HepG2 (cell line): Measurements from ENCODE around the gene SPAG4. TPM values are rescaled to one million over a fixed set of nuclear protein-coding genes. Genes with fewer than 3 reads are reported as not detected.

ENCODE experiments used
- ATAC-seq: fragments of 200-7000 bp; cut with Tn5 transposase; 3 replicates; pipeline ENCODE4 v1.9.1; 2020; ENCODE audit warnings: mild to moderate bottlenecking, moderate library complexity
- BruUV-seq: library from RNA; stranded (reverse); fragments of 400-500 nt; replicated peaks from 2 replicates; lab custom pipeline; 2021; lab: Mats Ljungman, UMichigan
- CTCF ChIA-PET: fragments of 300-600 bp; formaldehyde crosslinking; extraction: SDS; loops from one replicate; lab custom pipeline; 2021; ENCODE audit warnings: low total read pairs, inconsistent platforms, low intra/inter-chr PET ratio; lab: Yijun Ruan, JAX
- POLR2A ChIA-PET: fragments of 350-600 bp; sonication (Branson Sonifier 250); formaldehyde crosslinking; loops from one replicate; lab custom pipeline; 2020; ENCODE audit warnings: antibody characterized with exemption, inconsistent platforms; lab: Yijun Ruan, JAX
- DNase-seq: peaks from one replicate; pipeline ENCODE4 v3.0.0-alpha.2; 2015; ENCODE audit warnings: low spot score
- FAIRE-seq: peaks from 3 replicates; lab custom pipeline; 2011; peaks lifted over from hg19 to GRCh38; lab: Jason Lieb, UNC
- H2AFZ ChIP-seq: one replicate; pipeline ENCODE4 v1.6.1; 2011; ENCODE audit warnings: low read length, inconsistent platforms
- H3K27ac ChIP-seq: fragments of 300-600 bp; 3 replicates; pipeline ENCODE4 v1.8.0; 2011; ENCODE audit warnings: mixed run types, mild to moderate bottlenecking, mixed read lengths, low read length, inconsistent platforms; ENCODE audit not compliant: insufficient read depth; ENCODE audit errors: extremely low read length
- H3K27me3 ChIP-seq, 2 experiments: fragments of 200-600 bp in 1 of 2; 2 replicates in 1 of 2; 3 replicates in 1 of 2; pipeline versions ENCODE4 v1.6.0 to v1.8.0; 2011; ENCODE audit warnings: low read length in 2 of 2, mild to moderate bottlenecking in 2 of 2, moderate library complexity in 2 of 2, inconsistent platforms in 1 of 2; ENCODE audit not compliant: insufficient read depth in 2 of 2, control insufficient read depth in 1 of 2
- H3K36me3 ChIP-seq, 2 experiments: fragments of 200-600 bp in 1 of 2; replicated peaks in 1 of 2; 2 replicates in 1 of 2; 3 replicates in 1 of 2; pipeline versions ENCODE4 v1.5.1 to v1.8.0; 2011; ENCODE audit warnings: low read length in 2 of 2, inconsistent platforms in 1 of 2; ENCODE audit not compliant: insufficient read depth in 2 of 2, control insufficient read depth in 1 of 2
- H3K4me1 ChIP-seq: 2 replicates; pipeline ENCODE4 v1.5.1; 2012; ENCODE audit warnings: low read length, inconsistent platforms; ENCODE audit not compliant: insufficient read depth
- H3K4me2 ChIP-seq: 2 replicates; pipeline ENCODE4 v1.6.0; 2011; ENCODE audit warnings: low read depth, low read length, inconsistent platforms
- H3K4me3 ChIP-seq, 3 experiments: fragments of 200-600 bp in 1 of 3; sonication (generic), shearing (Covaris generic) in 1 of 3; replicated peaks in 1 of 3; 2 replicates each; pipeline ENCODE4 v1.5.1; 2011 to 2016; ENCODE audit warnings: low read length in 3 of 3, inconsistent platforms in 2 of 3, low read depth in 2 of 3, mild to moderate bottlenecking in 2 of 3, control low read depth in 1 of 3, mixed read lengths in 1 of 3; ENCODE audit not compliant: insufficient read depth in 1 of 3
- H3K79me2 ChIP-seq: one replicate; pipeline ENCODE4 v1.6.1; 2011; ENCODE audit warnings: low read length, inconsistent platforms; ENCODE audit not compliant: insufficient read depth
- H3K9ac ChIP-seq: 2 replicates; pipeline ENCODE4 v1.6.0; 2011; ENCODE audit warnings: mild to moderate bottlenecking, low read depth, low read length, inconsistent platforms; ENCODE audit not compliant: insufficient read depth
- H3K9me3 ChIP-seq: 2 replicates; pipeline ENCODE4 v1.5.1; 2012; ENCODE audit warnings: mild to moderate bottlenecking, low read length
- H4K20me1 ChIP-seq: 2 replicates; pipeline ENCODE4 v1.6.0; 2011; ENCODE audit warnings: inconsistent platforms, mild to moderate bottlenecking, low read length, moderate library complexity; ENCODE audit not compliant: insufficient read depth
- MTA1 ChIP-seq: sonication (generic); formaldehyde crosslinking; IDR thresholded peaks from 2 replicates; pipeline ENCODE4 v1.4.0; 2020; ENCODE audit warnings: missing genetic modification reagents, mild to moderate bottlenecking, borderline replicate concordance
- SP2 ChIP-seq: sonication (generic); formaldehyde crosslinking; IDR thresholded peaks from 2 replicates; pipeline ENCODE4 v1.5.1; 2020; ENCODE audit warnings: mild to moderate bottlenecking, missing genetic modification reagents
- ZGPAT ChIP-seq: IDR thresholded peaks from 2 replicates; pipeline ENCODE4 v1.6.1; 2016; ENCODE audit warnings: mild to moderate bottlenecking
- ZNF350 ChIP-seq: sonication (generic); formaldehyde crosslinking; IDR thresholded peaks from 2 replicates; pipeline ENCODE4 v1.4.0; 2020; ENCODE audit warnings: mild to moderate bottlenecking, low read depth, missing genetic modification reagents, borderline replicate concordance
- ZNF646 ChIP-seq: sonication (generic); formaldehyde crosslinking; IDR thresholded peaks from 2 replicates; pipeline ENCODE4 v1.9.0; 2021; ENCODE audit warnings: mild to moderate bottlenecking, missing genetic modification reagents
- WGBS: methylation state at CpG from one replicate; pipeline ENCODE4 v1.1.6; 2017; ENCODE audit warnings: low lambda C conversion rate; 5-methylcytosine and 5-hydroxymethylcytosine counted together
- in situ Hi-C: cut with HindIII; loops from 2 replicates; pipeline ENCODE4 v1.10.0; 2017; ENCODE audit warnings: low pct_unique_long_range_greater_than_20kb; ENCODE audit not compliant: extremely low pct_ligation_motif_present
- intact Hi-C: fragments of 100-400 bp; cut with micrococcal nuclease; formaldehyde crosslinking; loops from one replicate; pipeline ENCODE4 v1.10.0; 2022; ENCODE audit not compliant: unreplicated experiment
- polyA plus RNA-seq, 8 experiments: library from polyadenylated mRNA; depleted of rRNA in 3 of 8; stranded (reverse) in 7 of 8; unstranded in 1 of 8; fragments of >200 nt; fragmentation: Illumina TruSeq in 4 of 8; extraction: Trizol in 4 of 8; gene quantifications; 2 replicates each; pipeline versions ENCODE4 v1.2.1 to v1.2.3, GENCODE V29; 2011 to 2016; ENCODE audit warnings: low read depth in 4 of 8, missing spikeins in 1 of 8, mixed read lengths in 1 of 8; ENCODE audit not compliant: insufficient read depth in 1 of 8
- total RNA-seq, 5 experiments: library from RNA; depleted of rRNA; stranded (reverse); fragments of >200 nt; fragmentation: Illumina TruSeq; extraction: Trizol; gene quantifications; 2 replicates each; pipeline ENCODE4 v1.2.3, GENCODE V29; 2016; ENCODE audit warnings: low read depth in 1 of 5

SPAG4 gene
- total and polyA plus RNA-seq, 2 of the 13 experiments (the other 11 are each of a cell fraction or from before 2014, with no cell fraction given): 5.8 to 137 TPM

GRCh38 chr20:35578469-35578868 is 37.2 kb upstream of the SPAG4 start (continued):
- peak; percentile 28; the same call in 1 of the 2 replicates for TF ChIP-seq ZGPAT (CRISPR knock-in tag)

GRCh38 chr20:35579196-35579595 is 36.4 kb upstream of the SPAG4 start:
- BruUV-seq: no TSS peak
- in situ Hi-C loops (no loop called here), intact Hi-C loops (no loop called here)
- no peak overlapping the region for H3K4me2 ChIP-seq
- H3K4me1 ChIP-seq: peaks cover 23% of the 10 kb centered on the region
- H3K9ac ChIP-seq: no peak overlapping the region
- H3K79me2 ChIP-seq: no peaks in the 10 kb centered on the region
- FAIRE-seq (no peak), DNase-seq (no peak), ATAC-seq (no peak)
- WGBS: 87% methylated on average over 6 of the region's 6 CpGs
- POLR2A ChIA-PET: interaction anchor here (0.8 to 1.5 kb wide), 3 partner anchors 38 to 163 kb away, joined by 3 to 5 read pairs (median 4); partner anchors contain the start of genes ERGIC3 and RBM39
- H3K27ac ChIP-seq: no peak overlapping the region
- H3K36me3 ChIP-seq: no peaks in the 10 kb centered on the region
- CTCF ChIA-PET: no interaction called here
- TF ChIP-seq SP2 (CRISPR knock-in tag): no peak
- 0 out of 2 replicates have a peak, but pooled peaks have one; percentile 19 for TF ChIP-seq ZNF350
- H4K20me1 ChIP-seq: no peaks in the 10 kb centered on the region
- H3K27me3 ChIP-seq: peaks cover 0 to 10% of the 10 kb centered on the region in 2 experiments; a peak in 2 of 5 replicates
- H2AFZ ChIP-seq: no peak overlapping the region
- no peaks in the 10 kb centered on the region for H3K9me3 ChIP-seq
- no peak overlapping the region for H3K4me3 ChIP-seq

- no peak for DNase-seq
- no peak overlapping the region for H3K4me3 ChIP-seq
- no peak overlapping the region for H3K9ac ChIP-seq
- TF ChIP-seq MTA1 (CRISPR knock-in tag) (peak; percentile 31; the same call in 1 of the 2 replicates), ZNF646 (no peak)
- TF ChIP-seq, all 625 proteins: peak for 1
- Histone ChIP-seq H4K20me1 (no peaks in the 10 kb centered on the region), H3K4me1 (peaks cover 8% of the 10 kb centered on the region), H3K9me3 (no peaks in the 10 kb centered on the region), H3K79me2 (no peaks in the 10 kb centered on the region), H3K27me3 (peaks cover 0 to 10% of the 10 kb centered on the region in 2 experiments; a peak in 2 of 5 replicates), H3K36me3 (no peaks in the 10 kb centered on the region), H2AFZ (no peak overlapping the region), H3K4me2 (no peak overlapping the region), H3K27ac (no peak overlapping the region)
- POLR2A ChIA-PET: no interaction called here
- CTCF ChIA-PET: no interaction called here
- in situ Hi-C loops (no loop called here), intact Hi-C loops (no loop called here)
- BruUV-seq: no TSS peak
- no peak for FAIRE-seq
- ATAC-seq: no peak
- 37% methylated on average over 7 of the region's 7 CpGs for WGBS
Measured at GRCh38 chr20:35582131-35582530, 33.5 kb upstream of the SPAG4 start.
